ENCODE measurements around the gene BBS12.

The BBS12 gene

DNA sequence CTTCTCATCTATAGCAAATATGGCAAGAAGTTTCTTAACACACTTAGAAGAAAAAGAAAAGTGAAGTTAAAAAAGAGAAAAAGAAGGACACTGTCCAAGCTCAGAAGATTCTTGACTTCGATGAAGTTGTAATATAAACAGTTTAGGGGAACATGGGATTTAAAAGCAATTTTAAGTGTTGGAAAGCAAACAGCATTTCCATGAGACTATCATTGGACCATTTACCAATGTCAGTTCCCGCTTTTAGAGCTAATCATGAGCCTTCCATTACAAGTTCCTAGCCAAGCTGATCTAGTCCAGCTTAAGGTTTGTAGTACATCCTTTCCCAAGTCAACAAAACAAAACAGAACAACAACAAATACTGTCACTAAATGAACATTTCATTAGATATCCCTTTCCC lies 49.0 kb downstream of the BBS12 start:
- H3K4me1 ChIP-seq (ENCODE audit: control insufficient read depth, insufficient read depth, low read depth, low read length), result peaks cover 7% of the 10 kb centered on the region
- no peak overlapping the region for H2BK12ac ChIP-seq (ENCODE audit: low read length in 2 of 2)
- H3K14ac ChIP-seq (ENCODE audit: low read length in 2 of 2), result no peak overlapping the region
- no peak overlapping the region for H3K18ac ChIP-seq (ENCODE audit: low read depth in 1 of 2, low read length in 2 of 2)
- H2AK5ac ChIP-seq (ENCODE audit: low read length, severe bottlenecking), result no peak overlapping the region
- H3K4me3 ChIP-seq (ENCODE audit: insufficient read depth in 1 of 2, low read depth in 1 of 2, low read length in 2 of 2), result no peak overlapping the region
- H3K4ac ChIP-seq (ENCODE audit: low read depth in 1 of 2, low read length in 2 of 2), result no peak overlapping the region
- no peak overlapping the region for H4K91ac ChIP-seq (ENCODE audit: low read length)
- H3K27ac ChIP-seq (ENCODE audit: low read length, poor library complexity, severe bottlenecking), result no peak overlapping the region
- H2BK5ac ChIP-seq (ENCODE audit: low read depth, low read length, poor library complexity, severe bottlenecking), result no peak overlapping the region
- H3K9ac ChIP-seq (ENCODE audit: low read length), result no peak overlapping the region
- H3K23ac ChIP-seq (ENCODE audit: low read length in 2 of 2), result no peak overlapping the region
- no peaks in the 10 kb centered on the region for H3K27me3 ChIP-seq (ENCODE audit: control insufficient read depth in 1 of 2, insufficient read depth in 1 of 2, low read length in 2 of 2)
- no peak overlapping the region for H3K4me2 ChIP-seq (ENCODE audit: low read length, poor library complexity, severe bottlenecking)
- no peak overlapping the region for H4K8ac ChIP-seq (ENCODE audit: low read length)
- no peaks in the 10 kb centered on the region for H3K79me1 ChIP-seq (replicated peaks; ENCODE audit: low read length, poor library complexity, severe bottlenecking)
- WGBS, result 93% methylated on average over 2 of the region's 2 CpGs
- H2BK120ac ChIP-seq (ENCODE audit: low read depth, low read length), result no peak overlapping the region
- no peaks in the 10 kb centered on the region for H3K36me3 ChIP-seq (ENCODE audit: control insufficient read depth in 1 of 2, insufficient read depth in 2 of 2, low read depth in 1 of 2, low read length in 2 of 2)
- no peak overlapping the region for H2BK15ac ChIP-seq (ENCODE audit: low read depth, poor library complexity, severe bottlenecking)
- H2AFZ ChIP-seq (ENCODE audit: low read depth, low read length), result no peak overlapping the region
- no peak for DNase-seq
- no peaks in the 10 kb centered on the region for H3K9me3 ChIP-seq (ENCODE audit: control insufficient read depth, low read length)

DNA sequence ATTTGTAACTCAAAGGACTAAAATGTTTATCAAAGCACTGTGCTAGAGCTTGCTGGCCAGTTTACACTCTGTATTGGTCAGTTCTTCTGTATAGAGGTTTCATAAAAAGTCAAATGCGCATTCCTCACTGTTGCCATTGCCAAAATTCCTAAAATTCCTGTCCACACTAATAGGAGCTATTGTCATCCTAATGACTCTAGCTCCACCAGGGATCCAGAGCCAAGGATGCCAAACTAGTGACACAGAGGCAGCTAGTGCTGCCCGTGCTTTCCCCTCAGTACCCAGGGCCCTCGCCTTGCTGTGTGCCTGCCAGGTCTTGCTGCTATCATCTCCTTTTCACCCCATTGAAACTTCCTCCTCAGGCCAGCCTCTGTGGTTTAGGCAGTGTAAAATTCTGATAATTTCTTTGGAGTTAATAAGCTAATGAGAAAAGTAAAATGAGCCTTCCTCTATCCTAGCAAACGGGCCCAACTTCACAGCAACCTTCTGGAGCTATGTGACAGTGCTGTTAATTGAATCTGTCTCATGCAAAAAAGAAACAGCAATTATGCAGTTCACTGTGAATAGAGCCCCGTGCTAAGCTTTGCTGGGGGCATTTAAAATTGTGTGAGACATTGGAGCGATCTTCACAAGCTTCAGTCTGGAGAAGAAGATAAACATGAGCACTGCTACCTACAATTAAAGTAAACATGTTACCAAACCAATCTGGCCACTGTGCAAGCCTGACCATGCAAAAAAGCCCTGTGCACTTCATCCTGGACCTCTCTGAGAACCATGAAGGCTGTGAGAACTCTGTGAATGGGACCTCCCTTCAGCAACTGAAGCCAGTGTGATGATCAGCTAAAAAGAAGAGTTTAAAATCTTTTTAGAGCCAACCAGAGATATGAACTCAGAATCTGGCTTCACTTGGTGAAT lies 51.1 kb downstream of the BBS12 start:
- peak overlapping the region in 1 of 2 experiments; percentile 63 for H2BK12ac ChIP-seq (ENCODE audit: low read length in 2 of 2)
- H3K4me3 ChIP-seq (ENCODE audit: insufficient read depth in 1 of 2, low read depth in 1 of 2, low read length in 2 of 2), result no peak overlapping the region
- H4K8ac ChIP-seq (ENCODE audit: low read length), result no peak overlapping the region
- H3K27ac ChIP-seq (ENCODE audit: low read length, poor library complexity, severe bottlenecking), result peak overlapping the region; percentile 99
- no peaks in the 10 kb centered on the region for H3K36me3 ChIP-seq (ENCODE audit: control insufficient read depth in 1 of 2, insufficient read depth in 2 of 2, low read depth in 1 of 2, low read length in 2 of 2)
- WGBS, result 12% methylated on average over 5 of the region's 6 CpGs
- H3K9me3 ChIP-seq (ENCODE audit: control insufficient read depth, low read length), result no peaks in the 10 kb centered on the region
- peak overlapping the region in 1 of 2 experiments; percentile 52 for H3K18ac ChIP-seq (ENCODE audit: low read depth in 1 of 2, low read length in 2 of 2)
- peak overlapping the region in 1 of 2 experiments; percentile 9 for H3K23ac ChIP-seq (ENCODE audit: low read length in 2 of 2)
- H3K14ac ChIP-seq (ENCODE audit: low read length in 2 of 2), result no peak overlapping the region
- no peaks in the 10 kb centered on the region for H3K79me1 ChIP-seq (replicated peaks; ENCODE audit: low read length, poor library complexity, severe bottlenecking)
- H3K9ac ChIP-seq (ENCODE audit: low read length), result peak overlapping the region; percentile 57
- H2BK120ac ChIP-seq (ENCODE audit: low read depth, low read length), result no peak overlapping the region
- H2BK5ac ChIP-seq (ENCODE audit: low read depth, low read length, poor library complexity, severe bottlenecking), result peak overlapping the region; percentile 87
- peak; percentile 76 for DNase-seq
- H3K4ac ChIP-seq (ENCODE audit: low read depth in 1 of 2, low read length in 2 of 2), result no peak overlapping the region
- H2BK15ac ChIP-seq (ENCODE audit: low read depth, poor library complexity, severe bottlenecking), result no peak overlapping the region
- H3K4me2 ChIP-seq (ENCODE audit: low read length, poor library complexity, severe bottlenecking), result peak overlapping the region; percentile 23
- H2AFZ ChIP-seq (ENCODE audit: low read depth, low read length), result peak overlapping the region; percentile 42
- no peaks in the 10 kb centered on the region for H3K27me3 ChIP-seq (ENCODE audit: control insufficient read depth in 1 of 2, insufficient read depth in 1 of 2, low read length in 2 of 2)
- H2AK5ac ChIP-seq (ENCODE audit: low read length, severe bottlenecking), result peak overlapping the region; percentile 96
- H4K91ac ChIP-seq (ENCODE audit: low read length), result no peak overlapping the region
- peaks cover 7% of the 10 kb centered on the region for H3K4me1 ChIP-seq (ENCODE audit: control insufficient read depth, insufficient read depth, low read depth, low read length)

DNA sequence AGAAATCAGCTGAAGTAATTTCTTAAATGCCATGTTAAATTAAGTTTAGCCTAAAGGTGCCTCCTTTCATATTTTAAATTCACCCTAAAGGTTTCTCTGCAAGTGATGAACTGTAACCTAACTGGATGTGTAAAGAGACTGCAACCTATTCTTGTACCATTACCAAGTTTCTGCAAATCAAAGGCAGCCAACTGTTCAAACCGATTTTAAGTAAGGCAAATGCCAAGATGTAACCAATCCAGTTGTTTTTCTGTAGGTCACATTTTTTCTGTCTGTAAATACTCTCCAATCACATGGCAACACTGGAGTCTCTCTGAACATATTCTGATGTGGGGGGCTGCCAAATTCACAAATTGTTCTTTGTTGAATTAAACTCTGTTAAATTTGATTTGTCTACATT lies 51.8 kb downstream of the BBS12 start:
- no peak overlapping the region for H3K4me2 ChIP-seq (ENCODE audit: low read length, poor library complexity, severe bottlenecking)
- H4K91ac ChIP-seq (ENCODE audit: low read length), result no peak overlapping the region
- H3K23ac ChIP-seq (ENCODE audit: low read length in 2 of 2), result no peak overlapping the region
- no peak overlapping the region for H3K14ac ChIP-seq (ENCODE audit: low read length in 2 of 2)
- H3K27me3 ChIP-seq (ENCODE audit: control insufficient read depth in 1 of 2, insufficient read depth in 1 of 2, low read length in 2 of 2), result no peaks in the 10 kb centered on the region
- H2BK12ac ChIP-seq (ENCODE audit: low read length in 2 of 2), result no peak overlapping the region
- H3K79me1 ChIP-seq (replicated peaks; ENCODE audit: low read length, poor library complexity, severe bottlenecking), result no peaks in the 10 kb centered on the region
- no peak overlapping the region for H3K18ac ChIP-seq (ENCODE audit: low read depth in 1 of 2, low read length in 2 of 2)
- no peak for DNase-seq
- H3K4ac ChIP-seq (ENCODE audit: low read depth in 1 of 2, low read length in 2 of 2), result no peak overlapping the region
- 38% methylated on average over 1 of the region's 1 CpG for WGBS
- H4K8ac ChIP-seq (ENCODE audit: low read length), result no peak overlapping the region
- H2BK5ac ChIP-seq (ENCODE audit: low read depth, low read length, poor library complexity, severe bottlenecking), result peak overlapping the region; percentile 87
- peak overlapping the region; percentile 99 for H3K27ac ChIP-seq (ENCODE audit: low read length, poor library complexity, severe bottlenecking)
- no peak overlapping the region for H2AFZ ChIP-seq (ENCODE audit: low read depth, low read length)
- H3K9ac ChIP-seq (ENCODE audit: low read length), result peak overlapping the region; percentile 57
- H3K4me1 ChIP-seq (ENCODE audit: control insufficient read depth, insufficient read depth, low read depth, low read length), result peaks cover 7% of the 10 kb centered on the region
- no peak overlapping the region for H2BK120ac ChIP-seq (ENCODE audit: low read depth, low read length)
- H2BK15ac ChIP-seq (ENCODE audit: low read depth, poor library complexity, severe bottlenecking), result no peak overlapping the region
- H3K9me3 ChIP-seq (ENCODE audit: control insufficient read depth, low read length), result no peaks in the 10 kb centered on the region
- no peak overlapping the region for H3K4me3 ChIP-seq (ENCODE audit: insufficient read depth in 1 of 2, low read depth in 1 of 2, low read length in 2 of 2)
- no peaks in the 10 kb centered on the region for H3K36me3 ChIP-seq (ENCODE audit: control insufficient read depth in 1 of 2, insufficient read depth in 2 of 2, low read depth in 1 of 2, low read length in 2 of 2)
- H2AK5ac ChIP-seq (ENCODE audit: low read length, severe bottlenecking), result no peak overlapping the region

DNA sequence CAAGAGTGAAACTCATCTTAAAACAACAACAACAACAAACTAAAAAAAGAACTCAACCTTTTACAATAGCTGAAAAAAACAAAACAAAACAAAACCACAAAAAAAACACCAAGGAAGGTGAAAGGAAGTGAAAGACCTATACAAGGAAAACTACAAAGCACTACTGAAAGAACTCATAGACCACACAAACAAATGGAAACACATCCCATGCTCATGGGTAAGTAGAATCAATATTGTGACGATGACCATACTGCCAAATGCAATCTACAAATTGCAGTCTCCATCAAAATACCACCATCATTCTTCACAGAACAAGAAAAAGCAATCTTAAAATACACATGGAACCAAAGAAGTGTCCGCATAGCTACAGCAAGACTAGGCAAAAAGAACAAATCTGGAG lies 52.6 kb downstream of the BBS12 start:
- DNase-seq, result no peak

More for the DNA sequence above, 52.6 kb downstream of the BBS12 start:
- Histone ChIP-seq H3K4me2 (ENCODE audit: low read length, poor library complexity, severe bottlenecking) (no peak overlapping the region), H3K18ac (ENCODE audit: low read depth in 1 of 2, low read length in 2 of 2) (no peak overlapping the region), H4K91ac (ENCODE audit: low read length) (no peak overlapping the region), H3K79me1 (replicated peaks; ENCODE audit: low read length, poor library complexity, severe bottlenecking) (no peaks in the 10 kb centered on the region), H3K4me1 (ENCODE audit: control insufficient read depth, insufficient read depth, low read depth, low read length) (peaks cover 7% of the 10 kb centered on the region), H3K14ac (ENCODE audit: low read length in 2 of 2) (no peak overlapping the region), H3K4me3 (ENCODE audit: insufficient read depth in 1 of 2, low read depth in 1 of 2, low read length in 2 of 2) (no peak overlapping the region), H3K27ac (ENCODE audit: low read length, poor library complexity, severe bottlenecking) (peak overlapping the region; percentile 99), H2BK5ac (ENCODE audit: low read depth, low read length, poor library complexity, severe bottlenecking) (no peak overlapping the region), H2BK15ac (ENCODE audit: low read depth, poor library complexity, severe bottlenecking) (no peak overlapping the region), H2BK120ac (ENCODE audit: low read depth, low read length) (no peak overlapping the region), H3K4ac (ENCODE audit: low read depth in 1 of 2, low read length in 2 of 2) (no peak overlapping the region), H3K36me3 (ENCODE audit: control insufficient read depth in 1 of 2, insufficient read depth in 2 of 2, low read depth in 1 of 2, low read length in 2 of 2) (no peaks in the 10 kb centered on the region), H2BK12ac (ENCODE audit: low read length in 2 of 2) (no peak overlapping the region), H3K9me3 (ENCODE audit: control insufficient read depth, low read length) (no peaks in the 10 kb centered on the region), H3K9ac (ENCODE audit: low read length) (no peak overlapping the region), H2AFZ (ENCODE audit: low read depth, low read length) (no peak overlapping the region), H3K27me3 (ENCODE audit: control insufficient read depth in 1 of 2, insufficient read depth in 1 of 2, low read length in 2 of 2) (no peaks in the 10 kb centered on the region), H2AK5ac (ENCODE audit: low read length, severe bottlenecking) (peak overlapping the region; percentile 80), H3K23ac (ENCODE audit: low read length in 2 of 2) (no peak overlapping the region), H4K8ac (ENCODE audit: low read length) (no peak overlapping the region)
- WGBS, result 98% methylated on average over 2 of the region's 2 CpGs

All from mesenchymal stem cell (in vitro differentiated cells and primary cell).